WTC11 (cell line): ENCODE data around the gene SLC11A1. TPM values are rescaled to one million over a fixed set of nuclear protein-coding genes. Genes with fewer than 3 reads are reported as not detected.

Source experiments
- ATAC-seq: fragments of 200-7000 bp; cut with Tn5 transposase; 2 replicates; pipeline ENCODE4 v1.10.0; 2021; ENCODE audit warnings: mild to moderate bottlenecking, moderate library complexity
- CTCF ChIA-PET: fragments of 300-600 bp; sonication (Branson Sonifier 250); formaldehyde crosslinking; loops from one replicate; lab custom pipeline; 2021; ENCODE audit warnings: antibody characterized with exemption; lab: Charles Lee
- POLR2A ChIA-PET: fragments of 350-600 bp; sonication (Branson Sonifier 250); formaldehyde crosslinking; loops from one replicate; lab custom pipeline; 2021; ENCODE audit warnings: antibody characterized with exemption; lab: Charles Lee
- DNase-seq: peaks from one replicate; pipeline ENCODE4 v3.0.0; 2021; ENCODE audit warnings: low spot score
- H3K27ac Mint-ChIP-seq: 2 replicates; pipeline ENCODE4 v1.8.0; 2021; ENCODE audit warnings: mixed read lengths
- H3K27me3 Mint-ChIP-seq: 2 replicates; pipeline ENCODE4 v1.8.0; 2021; ENCODE audit warnings: low read depth, mild to moderate bottlenecking, moderate library complexity, mixed read lengths
- H3K36me3 Mint-ChIP-seq: 2 replicates; pipeline ENCODE4 v1.8.0; 2021; ENCODE audit warnings: mixed read lengths
- H3K4me1 Mint-ChIP-seq: 2 replicates; pipeline ENCODE4 v1.8.0; 2022; ENCODE audit warnings: mixed read lengths
- H3K4me3 Mint-ChIP-seq: 2 replicates; pipeline ENCODE4 v1.8.0; 2021; ENCODE audit warnings: mild to moderate bottlenecking, moderate library complexity, mixed read lengths
- H3K9me3 Mint-ChIP-seq: 2 replicates; pipeline ENCODE4 v1.8.0; 2021; ENCODE audit warnings: mixed read lengths
- CREM ChIP-seq: sonication (generic); formaldehyde crosslinking; IDR thresholded peaks from 2 replicates; pipeline ENCODE4 v1.8.1; 2022; ENCODE audit warnings: mild to moderate bottlenecking, missing genetic modification reagents, moderate library complexity
- E2F1 ChIP-seq: sonication (generic); formaldehyde crosslinking; IDR thresholded peaks from 2 replicates; pipeline ENCODE4 v1.8.0; 2022; ENCODE audit warnings: mild to moderate bottlenecking, missing genetic modification reagents
- FOXJ3 ChIP-seq: sonication (generic); formaldehyde crosslinking; IDR thresholded peaks from 2 replicates; pipeline ENCODE4 v1.9.0; 2021; ENCODE audit warnings: missing genetic modification reagents, mild to moderate bottlenecking, borderline replicate concordance
- FOXP1 ChIP-seq: sonication (generic); formaldehyde crosslinking; IDR thresholded peaks from 2 replicates; pipeline ENCODE4 v1.8.0; 2022; ENCODE audit warnings: missing genetic modification reagents, mild to moderate bottlenecking, moderate library complexity, borderline replicate concordance
- GABPB1 ChIP-seq: sonication (generic); formaldehyde crosslinking; IDR thresholded peaks from 2 replicates; pipeline ENCODE4 v1.8.1; 2023; ENCODE audit warnings: mild to moderate bottlenecking, missing genetic modification reagents
- JAZF1 ChIP-seq: fragments of 250-450 bp; sonication (Bioruptor Pico); IDR thresholded peaks from 2 replicates; pipeline ENCODE4 v1.9.0; 2021; ENCODE audit warnings: moderate library complexity, mild to moderate bottlenecking, inconsistent platforms
- MAX ChIP-seq: sonication (generic); formaldehyde crosslinking; IDR thresholded peaks from 2 replicates; pipeline ENCODE4 v1.8.0; 2022; ENCODE audit warnings: mild to moderate bottlenecking, missing genetic modification reagents
- MYBL2 ChIP-seq: sonication (generic); formaldehyde crosslinking; IDR thresholded peaks from 2 replicates; pipeline ENCODE4 v1.8.1; 2023; ENCODE audit warnings: mild to moderate bottlenecking, moderate library complexity, missing genetic modification reagents
- NFATC4 ChIP-seq: fragments of 250-450 bp; sonication (Bioruptor Pico); IDR thresholded peaks from 2 replicates; pipeline ENCODE4 v1.9.0; 2021; ENCODE audit warnings: mild to moderate bottlenecking
- NR3C1 ChIP-seq: sonication (generic); formaldehyde crosslinking; conservative IDR thresholded peaks from 2 replicates; pipeline ENCODE4 v1.8.1; 2023; ENCODE audit warnings: low read depth, mild to moderate bottlenecking, missing genetic modification reagents
- OVOL2 ChIP-seq: fragments of 250-450 bp; sonication (Bioruptor Pico); IDR thresholded peaks from 2 replicates; pipeline ENCODE4 v1.9.0; 2021; ENCODE audit warnings: mild to moderate bottlenecking, borderline replicate concordance
- PRDM15 ChIP-seq: sonication (generic); formaldehyde crosslinking; IDR thresholded peaks from 2 replicates; pipeline ENCODE4 v1.8.0; 2022; ENCODE audit warnings: missing genetic modification reagents
- RORB ChIP-seq: fragments of 250-450 bp; sonication (Bioruptor Pico); IDR thresholded peaks from 2 replicates; pipeline ENCODE4 v1.9.0; 2021; ENCODE audit warnings: mild to moderate bottlenecking
- USF1 ChIP-seq: sonication (generic); formaldehyde crosslinking; IDR thresholded peaks from 2 replicates; pipeline ENCODE4 v1.8.0; 2022; ENCODE audit warnings: mild to moderate bottlenecking, missing genetic modification reagents
- ZBTB21 ChIP-seq: sonication (generic); formaldehyde crosslinking; IDR thresholded peaks from 2 replicates; pipeline ENCODE4 v1.8.1; 2023; ENCODE audit warnings: mild to moderate bottlenecking, missing genetic modification reagents, borderline replicate concordance
- ZNF138 ChIP-seq: sonication (generic); formaldehyde crosslinking; conservative IDR thresholded peaks from 2 replicates; pipeline ENCODE4 v1.8.1; 2022; ENCODE audit warnings: mild to moderate bottlenecking, moderate library complexity, missing genetic modification reagents
- ZNF512 ChIP-seq: sonication (generic); formaldehyde crosslinking; IDR thresholded peaks from 2 replicates; pipeline ENCODE4 v1.8.1; 2022; ENCODE audit warnings: missing genetic modification reagents, borderline replicate concordance
- total RNA-seq: library from RNA; stranded (reverse); gene quantifications from 3 replicates; pipeline ENCODE4 v1.2.3, GENCODE V29; 2021
- TF ChIP-seq, protein P1 (sequence below): sonication (generic); formaldehyde crosslinking; IDR thresholded peaks from 2 replicates; pipeline ENCODE4 v1.8.1; 2022; ENCODE audit warnings: mild to moderate bottlenecking, missing genetic modification reagents, moderate library complexity, borderline replicate concordance
- TF ChIP-seq, protein P2 (sequence below): sonication (generic); formaldehyde crosslinking; IDR thresholded peaks from 2 replicates; pipeline ENCODE4 v1.8.0; 2023; ENCODE audit warnings: missing genetic modification reagents

SLC11A1 gene
- total RNA-seq, 1 experiment from 2014 or later = 0.31 TPM

- H3K27me3 Mint-ChIP-seq = no peaks in the 10 kb centered on the region
- peaks cover 6% of the 10 kb centered on the region for H3K4me1 Mint-ChIP-seq
- ChIA-PET CTCF (no interaction called here), POLR2A (no interaction called here)
- no peaks in the 10 kb centered on the region for H3K9me3 Mint-ChIP-seq
- ATAC-seq (no peak), DNase-seq (no peak)
- H3K36me3 Mint-ChIP-seq = no peaks in the 10 kb centered on the region
- H3K4me3 Mint-ChIP-seq = no peak overlapping the region
- no peak overlapping the region for H3K27ac Mint-ChIP-seq
- TF ChIP-seq RORB (CRISPR knock-in tag) (no peak), E2F1 (no peak), MYBL2 (CRISPR knock-in tag) (no peak), NFATC4 (CRISPR knock-in tag) (no peak), FOXJ3 (CRISPR knock-in tag) (no peak), USF1 (CRISPR knock-in tag) (no peak), NR3C1 (no peak), OVOL2 (no peak), JAZF1 (CRISPR knock-in tag) (no peak), FOXP1 (CRISPR knock-in tag) (no peak), CREM (CRISPR knock-in tag) (no peak), ZBTB21 (CRISPR knock-in tag) (no peak), MAX (CRISPR knock-in tag) (no peak), ZNF512 (CRISPR knock-in tag) (no peak), GABPB1 (no peak), ZNF138 (no peak), PRDM15 (CRISPR knock-in tag) (no peak)
- TF ChIP-seq, protein P1, sequence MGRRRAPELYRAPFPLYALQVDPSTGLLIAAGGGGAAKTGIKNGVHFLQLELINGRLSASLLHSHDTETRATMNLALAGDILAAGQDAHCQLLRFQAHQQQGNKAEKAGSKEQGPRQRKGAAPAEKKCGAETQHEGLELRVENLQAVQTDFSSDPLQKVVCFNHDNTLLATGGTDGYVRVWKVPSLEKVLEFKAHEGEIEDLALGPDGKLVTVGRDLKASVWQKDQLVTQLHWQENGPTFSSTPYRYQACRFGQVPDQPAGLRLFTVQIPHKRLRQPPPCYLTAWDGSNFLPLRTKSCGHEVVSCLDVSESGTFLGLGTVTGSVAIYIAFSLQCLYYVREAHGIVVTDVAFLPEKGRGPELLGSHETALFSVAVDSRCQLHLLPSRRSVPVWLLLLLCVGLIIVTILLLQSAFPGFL (CRISPR knock-in tag) = no peak
- TF ChIP-seq, protein P2, sequence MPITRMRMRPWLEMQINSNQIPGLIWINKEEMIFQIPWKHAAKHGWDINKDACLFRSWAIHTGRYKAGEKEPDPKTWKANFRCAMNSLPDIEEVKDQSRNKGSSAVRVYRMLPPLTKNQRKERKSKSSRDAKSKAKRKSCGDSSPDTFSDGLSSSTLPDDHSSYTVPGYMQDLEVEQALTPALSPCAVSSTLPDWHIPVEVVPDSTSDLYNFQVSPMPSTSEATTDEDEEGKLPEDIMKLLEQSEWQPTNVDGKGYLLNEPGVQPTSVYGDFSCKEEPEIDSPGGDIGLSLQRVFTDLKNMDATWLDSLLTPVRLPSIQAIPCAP (CRISPR knock-in tag) = no peak
Observed at GRCh38 chr2:218422403-218423086, 40.5 kb downstream of the SLC11A1 start.
